ENCODE measurements around the gene EARS2. TPM values are rescaled to one million over a fixed set of nuclear protein-coding genes. Genes with fewer than 3 reads are reported as not detected.

Gene EARS2
- total and polyA plus RNA-seq, 9 donors, result 9.5 to 29.0 (median 18.5) TPM

DNA sequence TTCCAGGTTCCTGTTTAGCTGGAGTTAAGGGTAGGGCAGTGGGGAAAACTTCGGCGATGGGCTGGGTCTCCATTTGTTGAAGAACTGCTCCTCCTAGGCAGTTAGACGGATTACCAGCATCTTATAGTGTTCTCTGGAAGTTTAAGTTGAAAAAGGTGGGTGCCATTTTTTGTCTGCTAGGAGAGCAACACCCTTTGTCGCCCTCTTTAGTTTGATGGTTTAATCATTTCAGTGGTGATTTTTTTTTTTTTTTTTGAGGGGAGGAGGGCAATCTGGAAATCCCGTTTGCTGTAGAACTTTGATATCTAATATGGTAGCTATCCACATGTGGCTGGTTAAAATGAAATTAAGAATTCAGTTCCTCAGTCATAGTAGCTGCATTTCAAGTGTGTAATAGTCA is 4.4 kb upstream of the EARS2 start:
- H3K36me3 ChIP-seq, result no peaks in the 10 kb centered on the region
- DNase-seq, result no peak
- intact Hi-C loops (cut with DNase I), result no loop called here
- no peak overlapping the region for H3K27ac ChIP-seq
- H3K9me3 ChIP-seq, result no peaks in the 10 kb centered on the region
- no peaks in the 10 kb centered on the region for H3K4me1 ChIP-seq (ENCODE audit: insufficient read depth)
- no peaks in the 10 kb centered on the region for H3K27me3 ChIP-seq
- 73 to 77% (median 74%) methylated on average over 5 of the region's 5 CpGs for WGBS, 3 donors
- no peak overlapping the region for H3K4me3 ChIP-seq
- no peak for TF ChIP-seq EP300 (IDR thresholded peaks at IDR 0.05)
- no peak for TF ChIP-seq CTCF (IDR thresholded peaks at IDR 0.05)
- TF ChIP-seq POLR2A (IDR thresholded peaks at IDR 0.05), result no peak

DNA sequence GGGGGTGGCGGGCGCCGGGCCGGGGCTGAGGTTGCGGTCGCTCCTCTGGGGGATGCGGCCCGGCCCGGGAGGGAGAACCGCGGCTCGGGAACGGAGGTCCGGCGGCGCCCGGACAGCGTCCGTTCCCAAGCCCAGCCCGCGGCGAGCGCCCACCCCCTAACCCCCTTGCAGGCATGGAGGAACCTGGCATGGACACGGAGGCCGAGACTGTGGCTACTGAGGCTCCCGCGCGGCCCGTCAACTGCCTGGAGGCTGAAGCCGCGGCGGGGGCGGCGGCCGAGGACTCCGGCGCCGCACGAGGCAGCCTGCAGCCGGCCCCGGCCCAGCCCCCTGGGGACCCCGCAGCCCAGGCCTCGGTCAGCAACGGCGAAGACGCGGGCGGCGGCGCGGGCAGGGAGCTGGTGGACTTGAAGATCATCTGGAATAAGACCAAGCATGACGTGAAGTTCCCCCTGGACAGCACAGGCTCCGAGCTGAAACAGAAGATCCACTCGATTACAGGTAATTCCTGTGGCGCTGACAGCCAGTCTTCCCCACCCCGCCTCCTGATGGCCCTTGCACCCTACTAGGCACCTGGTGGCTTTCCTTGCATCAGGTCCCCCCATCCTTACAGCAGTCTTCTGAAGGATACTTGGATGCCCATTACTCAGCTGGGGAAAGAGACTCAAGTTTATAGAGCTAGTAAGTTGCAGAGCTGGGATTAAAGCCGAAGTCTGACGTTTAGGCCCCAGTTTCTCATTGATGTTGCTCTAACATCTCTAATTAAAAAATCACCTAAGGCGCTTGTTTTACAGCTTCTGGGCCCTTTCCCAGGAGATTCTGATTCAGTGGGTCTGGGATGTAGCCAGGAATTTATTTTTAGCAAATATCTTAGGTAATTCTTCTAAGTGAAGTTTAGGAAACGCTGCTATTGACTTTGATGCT is 891 bp upstream of the EARS2 start:
- H3K36me3 ChIP-seq, result no peaks in the 10 kb centered on the region
- DNase-seq, result no peak
- intact Hi-C loops (cut with DNase I), result loop anchor here in 2 of 4 donors (5.0 to 10.0 kb wide), 3 partner anchors 46 to 93 kb away; partner anchors contain the start of gene GGA2 (in 1 of the 2)

GRCh38 chr16:23554536-23554935 is 2.6 kb downstream of the EARS2 start:
- Histone ChIP-seq H3K36me3 (no peaks in the 10 kb centered on the region), H3K27ac (no peak overlapping the region), H3K4me1 (ENCODE audit: insufficient read depth) (no peaks in the 10 kb centered on the region), H3K27me3 (no peaks in the 10 kb centered on the region), H3K4me3 (no peak overlapping the region), H3K9me3 (no peaks in the 10 kb centered on the region)
- DNase-seq, result no peak
- intact Hi-C loops (cut with DNase I), result loop anchor here in 2 of 4 donors (10.0 kb wide), 2 partner anchors 50 to 90 kb away; no protein-coding TSS in a partner anchor
- no peak for TF ChIP-seq EP300 (IDR thresholded peaks at IDR 0.05)
- no peak for TF ChIP-seq POLR2A (IDR thresholded peaks at IDR 0.05)
- TF ChIP-seq CTCF (IDR thresholded peaks at IDR 0.05), result no peak
- 77 to 80% (median 77%) methylated on average over 3 of the region's 3 CpGs for WGBS, 3 donors

More for the DNA sequence above, 891 bp upstream of the EARS2 start:
- no peaks in the 10 kb centered on the region for H3K9me3 ChIP-seq
- TF ChIP-seq POLR2A (IDR thresholded peaks at IDR 0.05) (no peak), EP300 (IDR thresholded peaks at IDR 0.05) (no peak), CTCF (IDR thresholded peaks at IDR 0.05) (no peak)
- H3K4me1 ChIP-seq (ENCODE audit: insufficient read depth), result no peaks in the 10 kb centered on the region
- peak overlapping the region; percentile 95 for H3K4me3 ChIP-seq
- H3K27ac ChIP-seq, result peak overlapping the region; percentile 85 to 88
- no peaks in the 10 kb centered on the region for H3K27me3 ChIP-seq
- 1 to 2% (median 1%) methylated on average over 24 to 60 of the region's 60 CpGs for WGBS, 3 donors

DNA sequence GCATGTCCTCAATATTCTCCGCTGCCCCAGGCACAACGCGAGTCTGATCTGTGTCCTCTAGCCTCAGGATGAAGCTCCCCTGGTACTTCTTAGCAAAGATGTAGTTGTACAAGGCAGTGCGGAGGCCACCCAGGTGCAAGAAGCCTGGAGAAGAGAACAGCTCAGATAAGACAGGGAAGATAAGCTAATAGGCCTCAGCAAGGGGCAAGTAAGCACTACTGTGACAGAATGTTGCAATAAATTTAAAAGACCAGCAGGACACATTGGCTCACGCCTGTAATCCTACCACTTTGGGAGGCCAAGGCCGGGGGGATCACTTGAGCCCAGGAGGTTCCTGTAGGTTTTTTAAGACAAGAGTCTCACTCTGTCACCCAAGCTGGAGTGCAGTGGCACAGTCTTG is 5.0 kb downstream of the EARS2 start:
- DNase-seq, result no peak
- TF ChIP-seq CTCF (IDR thresholded peaks at IDR 0.05), result no peak
- no peak for TF ChIP-seq POLR2A (IDR thresholded peaks at IDR 0.05)
- TF ChIP-seq EP300 (IDR thresholded peaks at IDR 0.05), result no peak
- Histone ChIP-seq H3K9me3 (no peaks in the 10 kb centered on the region), H3K27me3 (no peaks in the 10 kb centered on the region), H3K4me1 (ENCODE audit: insufficient read depth) (no peaks in the 10 kb centered on the region), H3K36me3 (no peaks in the 10 kb centered on the region), H3K4me3 (no peak overlapping the region), H3K27ac (no peak overlapping the region)
- intact Hi-C loops (cut with DNase I), result loop anchor here in 2 of 4 donors (10.0 kb wide), 2 partner anchors 47 to 87 kb away; no protein-coding TSS in a partner anchor
- 73 to 84% (median 73%) methylated on average over 6 of the region's 6 CpGs for WGBS, 3 donors

Data from ovary (tissue), 9 donors.